SU-DHL-6 (cell line): ENCODE results near the gene POTEI.
"Not testable (repeated sequence)": the region's sequence is repeated elsewhere in the genome, so short reads cannot be mapped to it uniquely, and the experiment has no call there.

Experiments used
- H2AFZ ChIP-seq: fragments of 200-600 bp; sonication (generic); 2 replicates; pipeline ENCODE4 v1.6.1; 2014; ENCODE audit warnings: low read depth, mild to moderate bottlenecking, moderate library complexity, mixed read lengths, antibody characterized with exemption, low read length; ENCODE audit not compliant: severe bottlenecking
- H3F3A ChIP-seq: fragments of 200-600 bp; shearing (Covaris generic); 2 replicates; pipeline ENCODE4 v1.6.0; 2016; ENCODE audit warnings: antibody characterized with exemption, mild to moderate bottlenecking; ENCODE audit not compliant: insufficient read depth
- H3K27ac ChIP-seq: fragments of 200-600 bp; sonication (generic); 2 replicates; pipeline ENCODE4 v1.5.1; 2016; ENCODE audit warnings: low read depth, mild to moderate bottlenecking, low read length, moderate library complexity, mixed read lengths
- H3K27me3 ChIP-seq: fragments of 200-600 bp; sonication (generic), shearing (Covaris generic); 2 replicates; pipeline ENCODE4 v1.6.0; 2014; ENCODE audit warnings: mild to moderate bottlenecking, low read length
- H3K36me3 ChIP-seq: fragments of 200-600 bp; sonication (generic); 2 replicates; pipeline ENCODE4 v1.6.1; 2014; ENCODE audit warnings: mild to moderate bottlenecking, low read length, mixed read lengths
- H3K4me2 ChIP-seq: fragments of 300-600, 200-600 bp; shearing (Covaris generic), sonication (generic); 2 replicates; pipeline ENCODE4 v1.6.0; 2014; ENCODE audit warnings: low read length, low read depth, mild to moderate bottlenecking; ENCODE audit not compliant: poor library complexity, severe bottlenecking
- H3K4me3 ChIP-seq: fragments of 200-600 bp; sonication (generic); 2 replicates; pipeline ENCODE4 v1.5.1; 2014; ENCODE audit warnings: antibody characterized with exemption, low read length, mild to moderate bottlenecking, mixed read lengths; ENCODE audit not compliant: insufficient read depth, poor library complexity, severe bottlenecking
- H3K79me2 ChIP-seq: fragments of 200-600 bp; sonication (generic); 2 replicates; pipeline ENCODE4 v1.6.1; 2014; ENCODE audit warnings: mild to moderate bottlenecking, low read length, moderate library complexity; ENCODE audit not compliant: insufficient read depth
- H3K9ac ChIP-seq: fragments of 200-600 bp; sonication (generic); 2 replicates; pipeline ENCODE4 v1.7.0; 2014; ENCODE audit warnings: mild to moderate bottlenecking, low read length
- H3K9me2 ChIP-seq: fragments of 200-600 bp; sonication (generic); replicated peaks from 2 replicates; pipeline ENCODE4 v1.6.1; 2014; ENCODE audit warnings: low read length; ENCODE audit not compliant: insufficient read depth
- H3K9me3 ChIP-seq: fragments of 200-600 bp; sonication (generic); 2 replicates; pipeline ENCODE4 v1.6.1; 2014; ENCODE audit warnings: low read length, mixed read lengths; ENCODE audit not compliant: insufficient read depth
- H4K20me1 ChIP-seq: fragments of 200-600 bp; sonication (generic); 2 replicates; pipeline ENCODE4 v1.6.1; 2014; ENCODE audit warnings: low read depth, mild to moderate bottlenecking, antibody characterized with exemption, low read length, moderate library complexity, mixed read lengths

Gene POTEI

DNA sequence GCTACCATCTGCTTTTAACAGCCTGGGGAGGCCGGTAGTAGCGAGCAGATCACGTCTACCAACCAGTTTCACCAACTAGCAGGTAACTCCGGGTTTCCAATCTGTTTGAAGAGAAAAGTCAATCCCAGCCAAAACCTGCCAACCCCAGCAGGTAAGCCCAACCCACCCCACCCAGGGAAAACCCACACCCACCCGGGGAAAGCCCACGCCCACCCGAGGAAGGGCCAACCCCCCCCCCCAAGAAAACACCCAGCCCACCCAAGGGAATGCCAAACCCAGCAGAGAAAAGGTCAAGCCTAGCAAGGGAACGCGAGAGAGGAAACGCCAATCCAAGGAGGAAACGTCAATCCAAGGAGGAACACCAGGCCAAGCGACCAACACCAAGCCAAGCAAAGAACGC lies at the start of gene POTEI:
TSS of gene POTEI (minus strand) at position 101 of the 400 bp plus-strand sequence. CDS start at position 8, 93 bp downstream.
- not testable (repeated sequence) for H3K27me3 ChIP-seq

DNA sequence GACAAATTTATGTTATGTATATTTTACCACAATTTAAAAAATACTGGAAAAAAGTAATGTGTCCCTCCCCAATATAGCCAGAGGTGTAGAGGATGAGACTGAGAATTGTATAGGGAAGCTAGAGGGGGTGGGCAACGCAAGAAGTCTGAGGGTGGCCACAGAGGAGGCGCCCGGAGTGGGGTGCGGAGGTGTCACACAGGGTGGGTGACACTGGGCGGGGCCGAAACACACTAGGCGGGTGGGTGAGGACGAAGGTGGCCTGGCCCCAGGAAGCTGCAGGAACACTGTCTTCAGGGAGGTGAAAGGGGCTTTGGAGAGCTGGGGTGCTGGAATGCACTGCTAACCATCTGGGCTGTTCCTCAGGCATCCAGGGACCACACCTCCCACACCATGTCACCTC lies 47.3 kb upstream of the POTEI start:
- H3K4me3 ChIP-seq, H3K9me3 ChIP-seq: not testable (repeated sequence)

More for the DNA sequence above, at the start of gene POTEI:
- H3K4me2 ChIP-seq, H2AFZ ChIP-seq, H3K9ac ChIP-seq, H3K36me3 ChIP-seq, H3K9me3 ChIP-seq, H3K9me2 ChIP-seq, H3K4me3 ChIP-seq, H3F3A ChIP-seq, H3K27ac ChIP-seq, H3K79me2 ChIP-seq, H4K20me1 ChIP-seq: not testable (repeated sequence)

DNA sequence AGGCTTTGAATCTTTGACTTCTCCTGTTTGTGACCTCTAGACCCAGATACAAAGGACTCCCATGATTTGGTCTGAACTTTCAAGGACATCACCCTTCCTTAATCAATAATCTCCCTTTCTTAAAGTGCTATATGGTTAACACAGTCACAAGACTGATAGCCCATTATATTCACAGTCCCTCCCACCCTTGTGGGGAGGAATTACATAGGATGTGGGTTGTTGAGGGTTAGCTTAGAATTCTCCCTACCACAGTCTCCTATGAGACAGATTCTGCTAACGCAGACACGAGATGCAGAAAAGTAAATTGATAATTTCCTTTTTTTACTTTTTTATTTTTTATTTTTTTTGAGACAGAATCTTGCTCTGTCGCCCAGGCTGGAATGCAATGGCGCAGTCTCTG lies 45.0 kb upstream of the POTEI start:
- not testable (repeated sequence) for H3K9me2 ChIP-seq, H3K9me3 ChIP-seq, H3K9ac ChIP-seq, H2AFZ ChIP-seq, H3K4me2 ChIP-seq, H3K4me3 ChIP-seq, H3K27ac ChIP-seq, H3F3A ChIP-seq, H3K36me3 ChIP-seq, H3K27me3 ChIP-seq, H4K20me1 ChIP-seq, H3K79me2 ChIP-seq

More for the DNA sequence above, 47.3 kb upstream of the POTEI start:
- not testable (repeated sequence) for H3K79me2 ChIP-seq, H3K9me2 ChIP-seq, H4K20me1 ChIP-seq, H3K27me3 ChIP-seq, H3K27ac ChIP-seq, H3K36me3 ChIP-seq, H2AFZ ChIP-seq, H3K4me2 ChIP-seq, H3K9ac ChIP-seq, H3F3A ChIP-seq

DNA sequence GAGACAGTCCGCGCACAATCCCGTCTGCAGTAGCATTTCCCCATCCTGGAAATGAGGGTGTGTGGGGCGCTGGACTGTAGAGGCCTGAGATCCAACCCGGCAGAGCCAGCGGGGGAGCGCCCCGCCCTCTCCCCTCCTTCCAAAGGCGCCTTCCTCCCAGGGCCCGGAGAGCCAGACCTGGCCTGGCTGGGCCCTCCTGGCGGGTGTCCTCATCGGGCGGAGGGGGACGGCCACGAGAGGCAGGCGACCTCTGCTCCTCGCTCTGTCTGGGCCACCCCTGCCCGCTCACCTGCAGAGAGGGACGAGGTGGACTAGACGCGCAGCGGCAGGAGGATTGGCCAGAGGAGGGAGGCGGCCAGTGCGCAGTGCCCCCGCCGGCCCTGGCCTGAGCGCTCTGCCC lies 40.3 kb upstream of the POTEI start:
- H3F3A ChIP-seq, H3K4me2 ChIP-seq, H3K79me2 ChIP-seq, H4K20me1 ChIP-seq, H3K27me3 ChIP-seq, H3K4me3 ChIP-seq, H3K27ac ChIP-seq, H3K36me3 ChIP-seq, H2AFZ ChIP-seq, H3K9me3 ChIP-seq, H3K9me2 ChIP-seq, H3K9ac ChIP-seq: not testable (repeated sequence)

DNA sequence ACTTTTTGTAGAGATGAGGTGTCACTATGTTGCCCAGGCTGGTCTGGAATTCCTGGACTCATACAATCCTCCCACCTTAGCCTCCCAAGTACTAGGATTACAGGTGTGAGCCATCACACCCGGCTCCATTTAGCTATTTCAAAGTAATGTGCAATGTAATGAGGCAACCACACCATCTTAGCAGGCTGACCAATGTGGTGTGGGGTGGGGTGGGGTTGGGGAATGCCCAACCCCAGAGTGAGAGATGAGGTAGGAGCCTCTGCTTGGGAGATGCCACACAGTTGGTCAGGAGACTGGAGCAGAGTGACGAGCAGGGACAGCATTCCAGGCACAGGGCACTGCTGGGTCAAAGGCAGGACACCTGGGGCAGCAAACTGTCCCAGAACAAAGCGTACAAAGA lies 39.3 kb upstream of the POTEI start:
- not testable (repeated sequence) for H3K36me3 ChIP-seq, H3K27ac ChIP-seq, H3K4me3 ChIP-seq, H3K79me2 ChIP-seq, H3F3A ChIP-seq, H3K9me3 ChIP-seq, H3K27me3 ChIP-seq, H3K4me2 ChIP-seq, H4K20me1 ChIP-seq, H3K9me2 ChIP-seq, H2AFZ ChIP-seq, H3K9ac ChIP-seq

DNA sequence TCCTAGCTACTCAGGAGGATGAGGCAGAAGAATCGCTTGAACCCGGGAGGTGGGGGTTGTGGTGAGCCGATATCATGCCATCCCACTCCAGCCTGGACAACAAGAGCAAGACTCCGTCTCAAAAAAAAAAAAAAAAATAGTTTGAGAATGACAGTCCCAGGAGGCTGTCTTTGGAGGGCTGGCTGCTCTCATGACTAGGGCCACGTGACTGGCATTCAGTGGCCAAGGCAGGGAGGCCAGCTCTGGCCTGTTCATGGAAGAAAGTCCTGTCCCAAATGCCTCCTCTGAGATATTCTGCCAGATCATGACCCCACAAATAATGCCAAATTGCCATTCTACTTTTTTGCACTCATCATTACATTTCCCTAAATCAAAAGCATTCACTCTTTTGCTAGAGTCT lies 35.9 kb upstream of the POTEI start:
- not testable (repeated sequence) for H3K9me2 ChIP-seq, H2AFZ ChIP-seq, H3K9ac ChIP-seq, H3K36me3 ChIP-seq, H3K79me2 ChIP-seq, H3K4me3 ChIP-seq, H3F3A ChIP-seq, H4K20me1 ChIP-seq, H3K27me3 ChIP-seq, H3K4me2 ChIP-seq, H3K9me3 ChIP-seq, H3K27ac ChIP-seq

DNA sequence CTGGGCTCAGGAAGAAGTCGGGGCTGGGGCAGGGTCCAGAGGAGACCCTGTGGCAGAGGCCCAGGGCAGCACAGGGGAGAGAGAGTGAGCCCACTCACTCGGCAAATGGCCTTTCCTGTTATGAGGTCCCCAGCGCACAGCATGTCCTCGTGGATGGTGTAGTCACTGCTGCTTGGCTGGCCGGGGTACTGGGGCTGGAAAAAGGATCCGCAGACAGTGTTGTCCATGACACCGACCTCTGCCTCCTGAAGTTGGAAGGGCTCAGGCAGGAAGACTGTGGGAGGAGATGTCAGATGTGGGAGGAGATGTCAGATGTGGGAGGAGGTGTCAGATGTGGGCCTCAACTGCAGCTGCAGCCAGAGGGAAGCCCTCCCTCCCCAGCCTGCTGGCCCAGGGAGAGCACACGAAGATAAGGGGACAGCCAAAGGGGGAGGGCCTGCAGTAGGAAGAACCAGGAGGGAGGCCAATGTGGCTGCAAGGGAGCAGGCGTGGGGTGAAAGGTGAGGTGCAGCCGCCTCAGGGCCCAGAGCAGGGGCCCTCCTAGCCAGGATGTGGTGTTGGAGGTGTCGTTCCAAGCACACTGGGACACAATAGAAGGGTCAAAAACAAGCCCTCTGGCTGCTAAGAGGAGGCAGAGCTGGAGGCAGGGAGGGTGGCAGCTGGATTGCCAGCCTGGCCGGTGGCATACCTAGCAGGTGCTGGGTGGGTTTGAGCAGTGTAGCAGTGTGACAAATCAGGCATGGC lies 34.8 kb upstream of the POTEI start:
- H3K9me3 ChIP-seq, H3K4me2 ChIP-seq, H3K4me3 ChIP-seq, H3K9ac ChIP-seq, H3K9me2 ChIP-seq, H3K79me2 ChIP-seq, H3K36me3 ChIP-seq, H3K27ac ChIP-seq, H2AFZ ChIP-seq, H4K20me1 ChIP-seq, H3K27me3 ChIP-seq, H3F3A ChIP-seq: not testable (repeated sequence)

DNA sequence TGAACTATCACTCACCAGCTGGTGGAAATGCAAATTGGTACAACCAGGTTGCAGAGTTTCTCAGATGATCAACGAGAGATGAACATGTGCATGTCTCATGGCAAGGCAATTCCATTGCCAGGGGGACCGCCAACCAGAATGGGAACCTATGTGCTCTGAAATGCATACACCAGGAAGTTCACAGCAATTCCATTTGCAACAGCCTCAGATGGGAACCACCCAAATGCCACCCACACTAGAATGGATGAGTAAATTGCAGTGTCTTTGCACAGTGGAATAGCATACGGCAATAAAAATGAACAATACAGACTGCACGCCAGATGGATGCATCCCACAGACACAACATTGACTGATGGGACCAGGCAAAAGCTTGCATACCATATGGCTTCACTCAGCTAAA lies 33.7 kb upstream of the POTEI start:
- not testable (repeated sequence) for H3K4me3 ChIP-seq, H3K27ac ChIP-seq, H4K20me1 ChIP-seq, H3F3A ChIP-seq, H3K4me2 ChIP-seq, H3K9ac ChIP-seq, H3K36me3 ChIP-seq, H3K79me2 ChIP-seq, H2AFZ ChIP-seq, H3K27me3 ChIP-seq, H3K9me3 ChIP-seq, H3K9me2 ChIP-seq
